HG02840 (cell line): ENCODE results near the gene KIF21B.
"Not testable (repeated sequence)": the region's sequence is repeated elsewhere in the genome, so short reads cannot be mapped to it uniquely, and the experiment has no call there.

Experiments
- ATAC-seq: cut with Tn5 transposase; IDR thresholded peaks from one replicate; pipeline ENCODE4 v1.9.1; 2021; ENCODE audit warnings: mild to moderate bottlenecking, moderate library complexity, moderate number of reproducible peaks; ENCODE audit not compliant: unreplicated experiment, low FRiP score

The KIF21B gene

DNA sequence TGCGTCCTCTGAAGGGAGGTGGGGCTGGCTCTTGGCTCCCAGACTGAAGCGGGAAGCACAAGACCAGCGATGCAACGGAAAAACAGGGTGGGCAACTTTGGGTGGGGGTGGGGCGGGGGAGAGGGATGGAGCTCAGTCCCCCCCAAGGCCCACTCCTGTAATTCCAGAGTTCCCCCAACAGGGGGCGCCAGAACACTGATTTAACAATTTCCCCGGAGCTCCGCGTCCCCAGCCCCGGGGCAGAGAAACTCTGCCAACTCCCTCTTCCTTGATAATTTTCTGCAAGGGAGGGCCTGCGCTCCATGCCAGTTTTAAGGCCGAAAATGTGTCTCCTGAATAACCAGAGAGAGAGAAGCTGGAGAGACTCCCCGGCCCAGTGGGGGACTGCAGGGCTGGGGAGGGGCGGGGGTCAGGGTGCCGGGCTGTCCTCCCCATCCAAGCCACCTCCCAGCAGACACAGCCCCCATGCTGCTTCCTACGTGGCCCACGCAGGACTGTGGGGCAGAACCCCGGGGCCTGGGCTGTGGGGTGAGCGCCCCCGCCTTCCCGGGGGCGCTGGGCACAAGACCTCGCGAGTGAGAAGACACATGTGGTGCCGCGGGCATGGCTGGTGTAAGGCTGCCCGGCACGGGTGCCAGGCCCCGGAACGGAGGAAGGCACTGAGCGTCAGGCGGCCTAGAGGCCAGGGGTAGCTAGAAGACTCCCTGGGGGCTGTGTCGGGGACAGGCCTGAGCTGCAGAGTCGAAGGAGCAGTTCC, 51.4 kb downstream of the KIF21B start:
- ATAC-seq: no peak

DNA sequence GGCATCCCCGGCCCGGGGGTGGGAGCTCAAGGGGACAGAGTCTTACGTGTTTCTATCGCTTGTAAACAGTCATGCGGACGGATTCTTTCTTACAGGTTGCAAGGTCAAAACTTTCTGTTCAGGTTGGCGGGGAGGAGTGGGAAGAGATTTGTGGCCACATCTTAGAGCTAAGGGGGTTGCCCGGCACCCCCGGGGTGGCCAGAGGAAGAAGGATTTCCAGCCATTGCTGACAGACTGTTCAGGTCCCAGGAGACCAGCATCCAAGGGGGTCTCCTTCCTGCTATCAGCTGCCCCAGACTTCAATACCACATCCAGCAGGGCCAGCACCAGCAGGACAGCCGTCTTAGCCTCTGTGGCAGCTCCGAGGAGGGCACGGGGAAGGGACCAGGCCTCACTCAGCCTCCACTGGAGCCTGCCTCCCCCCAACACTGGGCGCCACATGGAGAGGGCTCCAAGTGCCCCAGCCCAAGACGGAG, 52.0 kb downstream of the KIF21B start:
- no peak for ATAC-seq

DNA sequence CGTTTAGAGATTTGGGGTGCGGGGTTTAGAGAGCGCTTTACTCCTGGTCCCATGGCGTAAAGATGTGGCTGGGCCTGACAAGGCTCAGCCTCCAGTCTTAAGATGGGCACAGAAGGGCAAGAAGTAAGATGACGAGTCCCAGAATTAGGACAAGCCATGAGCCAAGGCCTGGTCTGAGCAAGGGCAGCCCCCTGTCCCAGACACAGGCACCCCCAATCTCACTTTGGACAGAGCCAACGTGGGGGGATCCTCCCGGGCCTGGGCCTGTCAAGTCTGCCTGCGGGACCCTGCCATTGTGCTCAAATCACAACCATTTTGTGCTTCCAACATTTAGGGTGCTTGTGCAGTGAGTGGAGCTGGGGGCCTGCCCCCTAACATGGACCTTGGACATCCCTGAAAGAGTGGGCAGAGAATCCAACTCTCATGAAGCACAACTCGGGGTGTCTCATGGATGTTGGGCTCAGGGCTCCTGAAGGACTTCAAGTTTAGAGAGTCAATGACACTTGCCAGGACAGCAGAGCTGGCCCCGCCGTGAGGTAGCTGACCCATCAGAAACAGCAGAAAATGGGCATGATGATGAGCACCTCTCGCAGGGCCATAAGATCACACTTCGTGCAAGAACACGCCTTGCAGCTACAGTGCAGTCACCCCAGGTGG, 52.6 kb downstream of the KIF21B start:
- ATAC-seq: no peak

DNA sequence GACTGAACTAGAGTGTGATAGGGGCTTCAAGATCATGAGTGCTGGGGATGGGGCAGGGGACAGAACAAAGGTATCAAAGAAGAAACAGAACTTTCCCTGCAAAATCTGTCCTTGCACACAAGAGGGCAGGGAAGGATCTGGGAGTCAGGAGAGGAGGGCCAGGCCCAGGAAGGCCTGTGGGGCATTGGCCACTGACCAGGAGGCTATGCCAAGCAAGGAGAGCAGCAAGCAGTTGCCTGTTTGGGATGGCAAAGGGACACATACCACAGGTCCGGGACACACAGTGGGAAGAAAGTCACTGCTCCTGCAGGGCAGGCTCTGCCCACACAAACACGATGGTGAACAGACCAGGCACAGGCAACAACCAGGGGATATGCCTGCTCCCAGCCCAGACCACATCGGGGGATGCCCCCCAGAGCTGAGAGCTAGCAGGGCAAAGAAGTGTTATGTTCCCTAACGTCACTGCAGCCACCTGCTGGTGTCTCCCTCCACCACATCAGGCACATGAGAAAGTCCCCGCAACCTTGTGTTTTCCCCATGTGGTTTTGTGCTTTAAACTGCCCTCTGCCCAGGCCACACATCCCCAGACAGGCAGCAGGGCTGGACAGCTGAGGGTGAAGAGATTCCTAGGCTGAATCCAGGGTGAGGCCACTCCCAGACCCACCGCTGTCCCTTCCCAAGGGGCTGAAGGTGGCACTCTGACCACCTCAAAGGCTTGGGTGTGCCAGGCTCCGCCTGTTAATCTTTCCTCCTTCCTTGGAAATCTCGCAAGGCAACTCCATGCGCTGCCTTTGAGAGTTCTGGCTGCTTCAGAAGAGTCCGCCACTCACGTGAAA, 53.6 kb downstream of the KIF21B start:
- peak; percentile 79 for ATAC-seq

DNA sequence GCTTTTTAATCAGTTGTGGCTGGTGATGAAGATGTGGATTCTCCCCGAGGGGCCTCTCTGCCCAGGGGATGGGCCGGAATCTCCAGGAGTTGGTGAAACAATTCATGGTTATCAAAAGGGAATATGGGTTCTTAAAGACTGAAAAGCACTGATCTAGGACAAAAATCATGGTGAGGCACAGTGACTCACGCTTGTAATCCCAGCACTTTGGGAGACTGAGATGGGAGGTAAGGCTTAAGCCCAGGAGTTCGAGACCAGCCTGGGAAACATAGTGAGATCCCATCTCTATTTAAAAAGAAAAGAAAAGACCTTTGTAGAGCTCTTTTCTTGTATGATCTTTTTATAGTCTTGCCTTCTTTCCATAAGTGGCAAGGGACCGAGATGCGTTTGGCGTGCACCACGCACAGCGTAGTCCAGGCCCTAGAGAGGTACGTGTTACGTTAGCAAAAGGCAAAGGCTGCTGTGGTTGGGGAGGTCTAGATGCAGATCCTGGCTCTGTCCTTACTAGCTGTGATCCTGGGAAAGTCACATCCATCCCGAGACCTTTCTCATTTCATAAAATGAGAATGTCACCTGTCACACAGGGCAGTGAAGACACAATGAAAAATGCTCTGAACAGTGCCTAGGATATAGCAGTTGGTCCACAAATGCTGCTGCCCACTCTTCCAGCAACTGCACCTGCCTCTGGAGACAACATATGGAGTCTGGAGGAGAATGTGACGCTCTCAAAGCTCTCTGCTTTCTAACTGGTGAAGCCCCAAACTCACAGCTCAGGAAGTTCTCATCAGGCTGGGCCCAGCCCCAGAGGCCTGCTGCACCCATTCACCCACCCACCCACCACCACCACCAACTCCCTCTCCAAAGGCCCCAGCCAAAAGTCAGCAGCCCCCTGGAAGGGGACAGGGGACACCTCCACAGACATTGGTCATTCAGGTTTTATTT, 54.8 kb downstream of the KIF21B start:
- ATAC-seq: no peak

DNA sequence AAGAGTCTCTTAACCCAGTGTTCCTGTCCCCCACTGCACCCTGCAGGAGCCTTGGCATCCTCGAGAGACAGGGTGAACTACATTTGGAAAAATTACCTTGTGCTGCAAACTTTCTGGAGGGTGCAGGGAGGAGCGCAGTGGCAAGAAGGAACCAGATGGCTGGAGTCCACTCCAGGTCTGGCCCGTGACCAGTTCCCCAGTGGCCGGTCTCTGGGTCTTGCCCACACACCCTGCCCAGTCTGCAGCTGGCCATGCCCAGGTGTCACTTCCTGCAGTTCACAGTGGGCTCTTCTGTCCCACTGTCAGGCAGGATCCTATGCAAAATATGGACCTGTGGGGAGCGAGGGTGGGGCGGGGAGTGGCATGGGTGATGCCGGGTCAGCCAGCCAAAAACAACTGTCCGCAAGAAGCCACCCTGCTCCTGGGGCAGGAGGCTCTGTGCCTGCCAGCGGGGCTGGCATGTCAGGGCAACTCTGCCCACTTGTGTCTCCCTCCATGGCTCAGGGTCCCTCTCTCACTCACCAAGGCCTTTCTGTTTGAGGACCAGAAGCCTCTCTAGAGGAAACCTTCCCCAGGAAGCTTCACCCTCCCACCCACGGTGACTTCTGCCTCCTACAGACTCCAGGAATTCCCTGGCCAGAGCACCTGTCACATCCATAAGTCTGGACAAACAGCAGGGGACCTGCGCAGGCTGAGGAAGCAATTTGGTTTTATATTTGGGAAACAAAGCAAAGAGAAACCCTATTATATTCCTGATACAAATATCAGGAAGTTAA, 55.6 kb downstream of the KIF21B start:
- ATAC-seq: no peak

DNA sequence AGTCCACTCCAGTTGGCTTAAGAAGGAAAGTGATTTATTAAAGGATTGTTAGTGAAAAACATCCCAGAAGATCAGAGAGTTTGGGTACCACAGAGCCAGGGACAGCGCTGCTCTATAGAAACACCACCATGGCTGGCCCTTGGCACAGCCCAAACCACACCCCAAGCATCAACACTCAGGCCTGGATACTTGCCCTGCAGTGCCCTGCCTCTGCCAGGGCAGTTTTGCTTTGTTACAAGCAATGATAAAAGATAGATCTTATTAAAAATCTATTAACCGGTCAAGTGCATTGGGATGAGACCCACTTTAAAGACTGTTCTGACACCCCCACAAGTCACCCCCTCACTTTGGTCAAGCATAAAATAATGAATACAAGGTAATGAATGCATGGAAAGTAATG, 56.6 kb downstream of the KIF21B start:
- ATAC-seq: no peak

DNA sequence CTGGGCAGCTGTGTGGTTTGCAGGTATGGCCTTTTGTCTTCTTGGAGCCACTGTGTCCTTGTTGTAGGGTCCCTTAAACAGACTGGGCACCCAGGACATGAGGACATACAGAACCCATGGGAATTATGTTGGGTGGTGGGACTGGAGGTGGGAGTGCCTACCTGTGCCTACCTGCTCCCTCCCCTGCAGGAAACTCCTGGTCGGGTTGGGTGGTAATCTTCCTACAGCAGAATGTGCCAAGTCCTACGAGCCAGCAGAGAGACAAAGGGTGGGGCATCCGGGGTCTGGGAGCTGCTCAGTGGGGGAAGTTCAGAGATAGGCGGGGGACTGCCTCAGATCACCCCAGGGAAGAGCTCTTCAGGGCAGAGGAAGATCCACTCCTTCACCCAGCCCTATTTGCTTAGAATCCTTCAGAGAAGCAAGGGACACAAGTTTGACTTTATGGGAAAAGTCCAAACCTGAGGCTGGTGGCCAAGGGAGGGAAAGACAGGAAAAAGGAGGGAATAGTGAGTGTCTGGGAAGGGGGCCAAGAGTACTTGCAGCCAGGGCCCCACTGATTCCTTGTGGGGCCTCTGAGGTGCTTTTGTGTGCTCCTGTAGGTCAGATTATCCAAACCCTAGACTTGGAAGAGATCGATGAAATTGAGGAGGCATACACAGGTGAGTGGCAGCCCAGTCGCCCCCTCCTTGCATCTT, 58.3 kb downstream of the KIF21B start:
- ATAC-seq: no peak

DNA sequence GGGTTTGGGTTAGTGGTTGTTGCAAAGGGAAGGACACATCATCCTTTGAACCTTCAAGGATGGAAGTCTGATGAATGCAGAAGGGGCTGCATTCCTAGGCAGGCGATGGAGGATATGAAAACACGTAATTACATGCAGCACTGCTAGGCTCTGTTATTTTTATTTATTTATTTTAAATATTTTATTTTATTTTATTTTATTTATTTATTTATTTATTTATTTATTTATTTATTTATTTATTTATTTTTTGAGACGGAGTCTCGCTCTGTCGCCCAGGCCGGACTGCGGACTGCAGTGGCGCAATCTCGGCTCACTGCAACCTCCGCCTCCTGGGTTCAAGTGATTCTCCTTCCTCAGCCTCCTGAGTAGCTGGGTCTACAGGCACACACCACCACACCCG, 59.6 kb downstream of the KIF21B start:
- not testable (repeated sequence) for ATAC-seq

DNA sequence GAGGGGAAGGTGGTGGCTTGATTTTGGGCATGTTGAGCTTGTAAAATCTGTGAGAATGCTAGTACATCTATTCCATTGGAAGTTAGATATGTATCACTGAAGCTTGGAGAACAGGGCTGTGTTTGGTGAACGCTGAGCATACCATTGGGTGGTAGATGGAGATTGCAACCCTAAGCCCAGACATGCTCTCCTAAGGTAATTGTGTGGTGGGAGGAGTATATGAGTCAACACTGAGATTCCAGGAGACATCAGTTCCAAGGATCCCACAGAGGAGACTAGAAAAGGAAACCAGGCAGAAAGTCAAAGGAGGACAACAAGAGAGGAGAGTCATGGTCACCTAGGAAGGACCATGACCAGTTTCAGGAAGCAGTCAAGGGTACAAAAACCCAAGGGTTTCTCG, 60.4 kb downstream of the KIF21B start:
- no peak for ATAC-seq

DNA sequence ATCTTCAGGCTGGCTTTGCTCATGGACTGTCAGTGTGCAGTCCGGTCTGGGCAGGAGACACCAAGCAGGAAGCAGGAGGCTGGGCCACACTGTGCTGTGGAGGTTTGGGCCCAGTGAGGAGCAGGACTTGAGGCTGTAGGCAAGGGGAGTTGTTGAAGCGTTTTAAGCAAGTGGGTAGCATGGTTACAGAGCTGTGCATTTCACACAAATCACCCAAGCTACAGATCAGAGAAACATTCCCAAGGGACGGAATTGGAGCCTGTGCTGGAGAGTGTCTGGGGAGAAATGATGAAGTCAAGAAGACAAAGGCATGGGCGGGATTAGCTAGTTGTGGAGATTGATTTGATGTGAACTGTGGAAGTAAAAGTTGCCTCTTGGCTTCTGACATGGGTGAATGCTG, 60.9 kb downstream of the KIF21B start:
- ATAC-seq: no peak

DNA sequence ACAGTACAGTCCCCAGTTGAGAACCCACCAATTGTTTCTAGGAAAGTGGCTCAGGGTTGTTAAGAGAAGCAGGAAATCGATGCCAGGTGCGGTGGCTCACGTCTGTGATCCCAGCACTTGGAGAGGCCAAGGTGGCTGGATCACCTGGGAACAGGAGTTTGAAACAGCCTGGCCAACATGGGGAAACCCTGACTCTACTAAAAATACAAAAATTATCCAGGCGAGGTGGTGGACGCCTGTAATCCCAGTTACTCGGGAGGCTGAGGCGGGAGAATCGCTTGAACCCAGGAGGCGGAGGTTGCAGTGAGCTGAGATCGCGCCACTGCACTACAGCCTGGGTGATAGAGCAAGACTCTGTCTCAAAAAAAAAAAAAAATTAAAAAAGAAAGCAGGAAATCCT, 61.4 kb downstream of the KIF21B start:
- ATAC-seq: not testable (repeated sequence)

DNA sequence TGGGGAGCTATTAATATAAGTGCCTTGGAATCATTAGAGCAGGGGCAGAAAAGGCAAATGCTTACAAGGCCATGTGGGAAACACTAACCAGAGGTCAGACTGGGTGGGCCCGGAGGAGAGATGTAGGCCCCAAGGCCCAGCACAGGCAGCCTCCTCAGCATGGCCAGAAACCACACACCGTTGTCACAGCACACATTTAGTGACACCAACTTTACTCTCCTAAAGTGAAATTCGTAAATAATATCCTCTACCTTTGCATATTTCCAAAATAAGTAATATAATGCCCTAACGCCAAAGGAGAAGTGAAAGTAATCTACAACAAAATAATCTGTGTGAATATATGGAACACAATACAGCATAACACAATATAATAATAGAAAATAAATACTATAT, 62.6 kb downstream of the KIF21B start:
- ATAC-seq: no peak

DNA sequence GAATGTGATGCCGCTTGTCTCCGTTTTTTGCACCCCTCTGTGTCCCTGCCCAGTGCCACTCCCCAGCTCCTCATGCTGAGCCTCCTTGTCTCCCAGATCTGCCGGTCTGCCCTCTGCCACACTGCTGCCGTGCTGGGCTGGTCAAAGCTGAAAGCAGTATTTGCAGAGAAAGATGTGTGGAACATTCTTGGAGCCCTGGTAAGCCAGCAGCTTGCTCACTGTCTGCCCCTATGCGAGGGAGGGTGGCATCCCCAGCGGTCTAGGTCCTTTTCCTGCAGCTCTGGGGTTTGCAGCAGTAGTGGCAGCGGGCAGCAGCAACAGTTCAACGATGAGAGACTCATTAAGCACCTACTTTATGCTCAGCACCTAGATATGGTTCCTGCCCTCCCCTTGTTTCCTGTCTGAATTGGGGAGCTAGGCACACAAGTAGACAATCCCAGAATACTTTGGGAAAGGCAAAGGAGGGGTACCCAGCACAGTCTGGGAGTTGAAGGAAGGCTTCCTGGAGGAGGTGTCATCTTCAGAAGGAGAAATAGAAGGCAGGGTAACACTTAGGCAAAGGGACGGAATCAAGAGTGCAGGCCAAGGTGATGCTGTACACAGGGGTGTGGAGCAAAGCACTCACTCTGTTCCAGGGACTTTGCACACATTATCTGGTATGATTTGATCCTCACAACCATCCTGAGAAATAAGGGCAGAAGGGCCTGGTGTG, 63.1 kb downstream of the KIF21B start:
- ATAC-seq: no peak

DNA sequence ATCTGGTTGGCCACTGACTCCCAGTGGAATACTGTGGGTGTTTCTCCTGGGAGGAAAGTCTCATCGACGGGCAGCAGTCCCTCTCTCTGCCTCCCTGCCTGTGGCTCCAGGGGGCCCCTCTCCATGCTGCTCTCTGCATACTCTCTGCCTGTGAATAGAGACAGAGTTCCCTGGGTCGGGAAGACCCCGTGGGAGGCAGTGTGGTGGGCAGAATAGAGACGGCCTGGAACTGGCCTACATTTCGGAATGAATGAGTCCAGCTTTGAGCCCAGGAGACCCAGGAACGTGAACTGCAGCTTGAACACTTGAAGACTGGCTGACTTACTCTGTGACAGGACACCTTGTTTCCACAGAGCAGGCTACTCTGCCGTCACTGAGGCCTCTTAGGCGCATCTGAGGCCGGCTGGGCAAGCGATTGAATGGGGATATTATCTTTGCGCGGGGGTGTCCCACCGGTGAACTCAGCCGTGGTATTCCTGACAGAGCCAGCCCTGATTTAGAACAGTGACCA, 64.0 kb downstream of the KIF21B start:
- ATAC-seq: no peak

DNA sequence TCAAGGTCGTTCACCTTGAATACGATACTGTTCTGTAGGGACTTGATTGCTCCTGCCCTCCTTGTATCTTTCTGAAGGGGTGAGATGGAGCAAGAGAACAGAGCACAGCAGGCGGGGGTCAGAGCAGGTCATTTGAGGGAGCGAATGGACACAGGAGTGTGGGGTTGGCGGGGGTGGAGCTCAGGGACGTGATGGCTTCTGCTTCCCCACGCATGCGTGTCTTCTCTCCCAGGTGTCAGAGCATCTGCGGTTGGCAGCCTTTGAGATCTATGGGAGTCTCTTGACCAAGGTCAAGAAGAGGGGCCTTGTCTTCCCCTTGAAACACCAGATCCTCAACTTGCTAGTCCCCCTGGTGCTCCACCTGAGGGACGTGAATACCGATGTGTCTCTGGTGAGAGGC, 64.9 kb downstream of the KIF21B start:
- ATAC-seq: no peak

DNA sequence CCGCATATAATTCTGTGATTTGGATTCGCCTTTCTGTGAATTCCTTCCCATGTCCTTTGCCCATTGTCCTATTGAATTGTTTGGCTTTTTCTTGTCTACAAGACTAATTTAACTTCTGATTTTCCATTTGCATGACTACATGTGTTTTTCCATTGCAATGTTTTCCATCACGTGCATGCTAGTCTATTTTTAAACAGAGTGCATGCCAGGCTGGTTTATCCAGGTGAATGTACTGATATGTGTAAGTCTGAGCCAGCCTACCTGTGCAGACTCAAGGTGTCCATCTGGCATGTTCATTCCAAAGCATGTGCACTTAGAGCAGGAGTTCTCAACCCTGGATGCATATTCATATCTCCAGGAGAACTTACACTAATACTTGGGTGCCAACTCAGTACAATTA, 69.1 kb downstream of the KIF21B start:
- no peak for ATAC-seq

DNA sequence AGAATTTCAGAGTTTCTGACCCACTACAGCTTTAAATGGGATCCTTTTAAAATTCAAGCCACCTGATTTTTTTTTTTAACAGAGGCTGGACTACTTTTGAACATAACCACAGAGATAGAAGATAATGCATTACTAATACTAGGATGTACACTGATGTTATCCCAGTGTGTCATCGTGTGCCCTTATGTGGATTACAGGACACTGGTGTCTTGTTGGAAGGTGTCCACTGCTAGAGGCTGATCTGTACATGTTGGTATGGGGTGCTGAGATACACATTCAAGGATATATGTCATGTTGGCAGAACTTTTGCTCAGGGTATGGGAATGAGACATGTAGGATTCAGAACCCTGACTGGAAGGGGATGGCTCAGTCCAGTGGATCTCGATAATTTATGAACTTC, 72.5 kb downstream of the KIF21B start:
- no peak for ATAC-seq
